Retinal pigment epithelial cell (primary cell): ENCODE data around the gene ENKUR.

Source experiments
- DNase-seq: peaks from one replicate; pipeline ENCODE4 v3.0.0-alpha.2; 2010; ENCODE audit warnings: low read depth
- H3K4me3 ChIP-seq: 2 replicates; pipeline ENCODE4 v1.5.1; 2011; ENCODE audit warnings: mild to moderate bottlenecking, low read length, control low read depth, moderate library complexity
- CTCF ChIP-seq: conservative IDR thresholded peaks from 2 replicates; pipeline ENCODE4 v1.5.1; 2011; ENCODE audit warnings: low read depth, low read length, control low read depth, inconsistent platforms

Gene ENKUR

GRCh38 chr10:24947304-24948097 lies 68.5 kb downstream of the ENKUR start:
- no peak overlapping the region for H3K4me3 ChIP-seq
- no peak for DNase-seq
- no peak for TF ChIP-seq CTCF

- DNase-seq = peak; percentile 81
- no peak overlapping the region for H3K4me3 ChIP-seq
These were observed 71.3 kb downstream of the ENKUR start for GRCh38 chr10:24944512-24945255.

GRCh38 chr10:24938525-24938924 lies 77.4 kb downstream of the ENKUR start:
- no peak for TF ChIP-seq CTCF
- no peak for DNase-seq
- no peak overlapping the region for H3K4me3 ChIP-seq

More at GRCh38 chr10:24944512-24945255, 71.3 kb downstream of the ENKUR start:
- no peak for TF ChIP-seq CTCF

- no peak for TF ChIP-seq CTCF
- no peak for DNase-seq
These were observed 77.9 kb downstream of the ENKUR start for GRCh38 chr10:24938076-24938475.

GRCh38 chr10:24935504-24936292 lies 80.3 kb downstream of the ENKUR start:
- no peak for DNase-seq
- no peak overlapping the region for H3K4me3 ChIP-seq
- no peak for TF ChIP-seq CTCF

More at GRCh38 chr10:24938076-24938475, 77.9 kb downstream of the ENKUR start:
- H3K4me3 ChIP-seq = no peak overlapping the region
